Right lung (tissue), 5 donors: ENCODE measurements around the gene ACTR1B. TPM values are rescaled to one million over a fixed set of nuclear protein-coding genes. Genes with fewer than 3 reads are reported as not detected.
"Not testable (repeated sequence)": the region's sequence is repeated elsewhere in the genome, so short reads cannot be mapped to it uniquely, and the experiment has no call there.

ENCODE experiments used
- DNase-seq, 2 donors: peaks; one replicate each; pipeline ENCODE4 v3.0.0-alpha.2; 2013
- polyA plus RNA-seq, 5 donors: library from polyadenylated mRNA; unstranded; fragments of 120-200 nt; gene quantifications; one replicate each; pipeline versions ENCODE4 v1.2.1 to v1.2.3, GENCODE V29; 2013; ENCODE audit warnings: inconsistent platforms in 1 of 5, low replicate concordance in 1 of 5; ENCODE audit not compliant: insufficient read length in 5 of 5, insufficient read depth in 1 of 5

ACTR1B gene
- polyA plus RNA-seq, 5 donors, result 38.3 to 60.3 (median 50.0) TPM

- DNase-seq, result no peak
Observed at GRCh38 chr2:97695744-97696143, 31.9 kb upstream of the ACTR1B start.

GRCh38 chr2:97693476-97693875 is 29.6 kb upstream of the ACTR1B start:
- no peak for DNase-seq

- DNase-seq, result no peak
Observed at GRCh38 chr2:97691166-97691565, 27.3 kb upstream of the ACTR1B start.

GRCh38 chr2:97688062-97688827 is 24.4 kb upstream of the ACTR1B start:
- DNase-seq, result no peak

GRCh38 chr2:97687235-97687634 is 23.4 kb upstream of the ACTR1B start:
- DNase-seq, result not testable (repeated sequence)

GRCh38 chr2:97678298-97678697 is 14.5 kb upstream of the ACTR1B start:
- DNase-seq, result no peak

GRCh38 chr2:97677480-97677879 is 13.6 kb upstream of the ACTR1B start:
- DNase-seq, result no peak

GRCh38 chr2:97676620-97677019 is 12.8 kb upstream of the ACTR1B start:
- no peak for DNase-seq

GRCh38 chr2:97675430-97676113 is 11.7 kb upstream of the ACTR1B start:
- DNase-seq, result no peak

GRCh38 chr2:97673915-97674283 is 10.1 kb upstream of the ACTR1B start:
- no peak for DNase-seq

- DNase-seq, result no peak
Observed at GRCh38 chr2:97673182-97673914, 9.5 kb upstream of the ACTR1B start.

- DNase-seq, result not testable (repeated sequence)
Observed at GRCh38 chr2:97672606-97673140, 8.8 kb upstream of the ACTR1B start.

- DNase-seq, result no peak
Observed at GRCh38 chr2:97671526-97671925, 7.7 kb upstream of the ACTR1B start.

GRCh38 chr2:97670471-97670870 is 6.6 kb upstream of the ACTR1B start:
- DNase-seq, result no peak

GRCh38 chr2:97669448-97669847 is 5.6 kb upstream of the ACTR1B start, which contains the start of gene C2orf92:
C2orf92 (plus strand) TSS chr2:97669713; CDS start chr2:97669789, 76 bp downstream.
- DNase-seq, result no peak

GRCh38 chr2:97664636-97664970 is 759 bp upstream of the ACTR1B start:
- DNase-seq, result no peak

- peak in 1 of 2 donors; percentile 72 for DNase-seq
Observed at GRCh38 chr2:97663626-97663961, 250 bp downstream of the ACTR1B start.

- peak in 1 of 2 donors; percentile 65 for DNase-seq
Observed at GRCh38 chr2:97662895-97663625, 784 bp downstream of the ACTR1B start.

- DNase-seq, result no peak
Observed at GRCh38 chr2:97662386-97662894, 1.4 kb downstream of the ACTR1B start.

GRCh38 chr2:97661927-97662326 is 1.9 kb downstream of the ACTR1B start:
- no peak for DNase-seq

GRCh38 chr2:97660775-97661389 is 3.0 kb downstream of the ACTR1B start:
- DNase-seq, result no peak
